GM12878 (cell line): ENCODE results near the gene TCEA2. TPM values are rescaled to one million over a fixed set of nuclear protein-coding genes. Genes with fewer than 3 reads are reported as not detected.

Source experiments
- ATAC-seq: fragments of 200-7000 bp; cut with Tn5 transposase; 3 replicates; pipeline ENCODE4 v1.9.1; 2020; ENCODE audit warnings: mild to moderate bottlenecking, moderate library complexity
- BruUV-seq: library from RNA; stranded (reverse); fragments of 400-500 nt; replicated peaks from 2 replicates; lab custom pipeline; 2021; lab: Mats Ljungman, UMichigan
- CTCF ChIA-PET: fragments of 300-600 bp; sonication (Branson Sonifier 250); formaldehyde crosslinking; extraction: SDS; loops from one replicate; lab custom pipeline; 2021; ENCODE audit warnings: inconsistent platforms; lab: Yijun Ruan, JAX
- POLR2A ChIA-PET: fragments of 350-600 bp; formaldehyde crosslinking; extraction: SDS; loops from one replicate; lab custom pipeline; 2021; ENCODE audit warnings: inconsistent platforms; lab: Charles Lee
- RAD21 ChIA-PET: fragments of 300-600 bp; sonication (Branson Sonifier 250); formaldehyde crosslinking; loops from one replicate; lab custom pipeline; 2023; ENCODE audit warnings: antibody characterized with exemption; ENCODE audit not compliant: unreplicated experiment; lab: Charles Lee
- SMC1A ChIA-PET: fragments of 300-600 bp; sonication (Branson Sonifier 250); formaldehyde crosslinking; loops from one replicate; lab custom pipeline; 2023; ENCODE audit not compliant: unreplicated experiment, uncharacterized antibody; lab: Charles Lee
- DNase-seq: peaks from one replicate; pipeline ENCODE4 v3.0.0-alpha.2; 2011; ENCODE audit warnings: low read depth, low spot score
- FAIRE-seq: peaks from 3 replicates; lab custom pipeline; 2011; peaks lifted over from hg19 to GRCh38; lab: Jason Lieb, UNC
- H2AFZ ChIP-seq: 2 replicates; pipeline ENCODE4 v1.6.0; 2011; ENCODE audit warnings: low read depth, low read length, control low read depth; ENCODE audit not compliant: control insufficient read depth
- H3K27ac ChIP-seq: 2 replicates; pipeline ENCODE4 v1.5.1; 2011; ENCODE audit warnings: control low read depth; ENCODE audit not compliant: control insufficient read depth, insufficient read depth
- H3K27me3 ChIP-seq, 2 experiments: replicated peaks in 1 of 2; 2 replicates each; pipeline versions ENCODE4 v1.6.0 to v1.6.1; 2011; ENCODE audit warnings: low read length in 1 of 2; ENCODE audit not compliant: control insufficient read depth in 2 of 2, insufficient read depth in 2 of 2
- H3K36me3 ChIP-seq, 2 experiments: 2 replicates each; pipeline ENCODE4 v1.5.1; 2011; ENCODE audit warnings: low read length in 1 of 2; ENCODE audit not compliant: control insufficient read depth in 2 of 2, insufficient read depth in 2 of 2
- H3K4me1 ChIP-seq: 2 replicates; pipeline ENCODE4 v1.6.1; 2011; ENCODE audit warnings: mild to moderate bottlenecking, low read length, moderate library complexity, mixed read lengths; ENCODE audit not compliant: control insufficient read depth, insufficient read depth
- H3K4me2 ChIP-seq: 2 replicates; pipeline ENCODE4 v1.6.0; 2011; ENCODE audit warnings: control low read depth; ENCODE audit not compliant: control insufficient read depth, insufficient read depth
- H3K4me3 ChIP-seq: fragments of 200-600 bp; sonication (generic); 2 replicates; pipeline ENCODE4 v1.5.1; 2016
- H3K79me2 ChIP-seq: 2 replicates; pipeline ENCODE4 v1.6.0; 2011; ENCODE audit warnings: low read length; ENCODE audit not compliant: control insufficient read depth, insufficient read depth
- H3K9ac ChIP-seq: 2 replicates; pipeline ENCODE4 v1.8.0; 2011; ENCODE audit warnings: low read length, control low read depth, mixed read lengths; ENCODE audit not compliant: control insufficient read depth, insufficient read depth
- H3K9me3 ChIP-seq: replicated peaks from 3 replicates; pipeline ENCODE4 v1.5.1; 2011; ENCODE audit warnings: mild to moderate bottlenecking, low read length; ENCODE audit not compliant: control insufficient read depth, insufficient read depth
- H4K20me1 ChIP-seq: 2 replicates; pipeline ENCODE4 v1.6.0; 2011; ENCODE audit not compliant: control insufficient read depth, insufficient read depth
- NFYB ChIP-seq: IDR thresholded peaks from 2 replicates; pipeline ENCODE4 v1.6.1; 2011; ENCODE audit warnings: low read depth, mild to moderate bottlenecking, low read length, improper control_type of control experiment, moderate library complexity; ENCODE audit not compliant: insufficient read depth
- RCOR1 ChIP-seq: conservative IDR thresholded peaks from 2 replicates; pipeline ENCODE4 v1.6.1; 2012; ENCODE audit warnings: low read depth, low read length, improper control_type of control experiment
- WGBS: methylation state at CpG from one replicate; pipeline ENCODE4 v1.1.6; 2016; ENCODE audit warnings: low lambda C conversion rate; ENCODE audit not compliant: insufficient replicate concordance, insufficient coverage; ENCODE audit errors: missing lambda C conversion rate; 5-methylcytosine and 5-hydroxymethylcytosine counted together
- in situ Hi-C: fragments of 300-500 bp; cut with MboI; formaldehyde crosslinking; loops from 9 replicates; pipeline ENCODE4 v1.14.3; 2018; ENCODE audit warnings: mixed read lengths
- intact Hi-C: fragments of 100-400 bp; cut with micrococcal nuclease; formaldehyde crosslinking; loops from one replicate; pipeline ENCODE4 v1.14.2; 2022; ENCODE audit not compliant: unreplicated experiment
- polyA plus RNA-seq, 11 experiments: library from polyadenylated mRNA; depleted of rRNA in 4 of 11; unstranded in 6 of 11; stranded (reverse) in 5 of 11; fragments of >200 nt; fragmentation: Nextera tagmentation in 4 of 11; fragmentation: Illumina TruSeq in 1 of 11; extraction: Ambion mirVana in 4 of 11; extraction: Trizol in 1 of 11; gene quantifications; 1 replicate in 1 of 11; 2 replicates in 10 of 11; pipeline versions ENCODE4 v1.2.1 to v1.2.3, GENCODE V29; 2011 to 2016; ENCODE audit warnings: inconsistent platforms in 2 of 11, missing spikeins in 2 of 11, low read depth in 1 of 11
- total RNA-seq, 4 experiments: library from RNA; depleted of rRNA in 3 of 4; stranded (reverse); fragments of >200 nt in 3 of 4; fragmentation: Illumina TruSeq in 1 of 4; extraction: Trizol in 1 of 4; gene quantifications; 2 replicates each; pipeline versions ENCODE4 v1.2.1 to v1.2.3, GENCODE V29; 2013 to 2021
- TF ChIP-seq, protein P1 (sequence below): IDR thresholded peaks from 2 replicates; pipeline ENCODE4 v1.6.1; 2012; ENCODE audit warnings: mild to moderate bottlenecking, low read depth, low read length
- TF ChIP-seq, protein P2 (sequence below): fragments of 450-650 bp; IDR thresholded peaks from 2 replicates; pipeline ENCODE4 v1.6.1; 2017; ENCODE audit warnings: borderline replicate concordance

Gene TCEA2
- total and polyA plus RNA-seq, 10 of the 15 experiments (the other 5 are each of a cell fraction or from before 2014, with no cell fraction given): 3.4 to 42.5 (median 13.3) TPM

DNA sequence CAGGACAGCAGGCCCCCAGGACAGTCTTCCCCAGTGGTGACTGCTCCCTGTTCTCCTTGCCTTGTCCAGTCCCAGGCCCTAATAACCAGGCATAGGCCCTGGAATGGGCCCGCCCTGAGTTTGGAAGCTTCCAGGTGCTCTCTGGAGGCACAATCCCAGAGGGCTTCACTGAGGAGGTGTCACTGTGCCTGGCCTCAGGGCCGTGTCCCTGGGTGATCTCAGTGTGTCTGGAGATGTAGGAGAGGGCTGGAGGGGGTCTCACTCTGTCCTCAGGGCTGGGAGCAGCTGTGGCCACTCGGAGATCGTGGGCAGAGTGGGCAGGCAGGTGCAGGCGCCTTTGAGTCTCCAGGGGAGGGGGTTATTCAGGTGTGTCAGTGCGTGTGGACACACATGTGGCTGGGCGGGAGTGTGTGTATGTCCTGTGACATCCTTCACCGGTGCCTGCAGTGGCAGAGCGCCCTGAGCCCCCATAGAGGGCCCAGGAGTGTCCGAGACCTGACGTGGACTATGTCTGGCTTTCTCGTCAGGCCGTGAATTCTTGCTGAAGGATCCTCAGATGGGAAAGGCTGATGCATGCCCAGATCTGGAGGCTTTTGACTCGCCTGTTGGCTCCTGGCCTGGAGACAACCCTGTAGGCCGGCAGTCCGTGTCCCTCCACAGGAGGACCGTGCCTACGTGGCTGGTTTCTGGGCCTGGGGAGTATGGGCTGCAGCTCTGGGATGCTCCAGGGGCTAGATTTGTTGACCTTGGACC is 49.9 kb downstream of the TCEA2 start:
- intact Hi-C loops (no loop called here), in situ Hi-C loops (no loop called here)
- peaks cover 0 to 3% of the 10 kb centered on the region in 2 experiments; a peak in 1 of 4 replicates for H3K27me3 ChIP-seq
- H3K79me2 ChIP-seq: no peaks in the 10 kb centered on the region
- SMC1A ChIA-PET: interaction anchor here (0.8 to 2.3 kb wide), 3 partner anchors 10 to 30 kb away, joined by 3 to 7 read pairs (median 3); partner anchors contain the start of gene LKAAEAR1
- CTCF ChIA-PET: interaction anchor here (1.0 to 2.3 kb wide), 3 partner anchors 10 to 13 kb away, joined by 3 to 16 read pairs (median 4); no protein-coding TSS in a partner anchor
- 30% methylated on average over 18 of the region's 18 CpGs for WGBS
- TF ChIP-seq NFYB: no peak
- TF ChIP-seq, protein P1, sequence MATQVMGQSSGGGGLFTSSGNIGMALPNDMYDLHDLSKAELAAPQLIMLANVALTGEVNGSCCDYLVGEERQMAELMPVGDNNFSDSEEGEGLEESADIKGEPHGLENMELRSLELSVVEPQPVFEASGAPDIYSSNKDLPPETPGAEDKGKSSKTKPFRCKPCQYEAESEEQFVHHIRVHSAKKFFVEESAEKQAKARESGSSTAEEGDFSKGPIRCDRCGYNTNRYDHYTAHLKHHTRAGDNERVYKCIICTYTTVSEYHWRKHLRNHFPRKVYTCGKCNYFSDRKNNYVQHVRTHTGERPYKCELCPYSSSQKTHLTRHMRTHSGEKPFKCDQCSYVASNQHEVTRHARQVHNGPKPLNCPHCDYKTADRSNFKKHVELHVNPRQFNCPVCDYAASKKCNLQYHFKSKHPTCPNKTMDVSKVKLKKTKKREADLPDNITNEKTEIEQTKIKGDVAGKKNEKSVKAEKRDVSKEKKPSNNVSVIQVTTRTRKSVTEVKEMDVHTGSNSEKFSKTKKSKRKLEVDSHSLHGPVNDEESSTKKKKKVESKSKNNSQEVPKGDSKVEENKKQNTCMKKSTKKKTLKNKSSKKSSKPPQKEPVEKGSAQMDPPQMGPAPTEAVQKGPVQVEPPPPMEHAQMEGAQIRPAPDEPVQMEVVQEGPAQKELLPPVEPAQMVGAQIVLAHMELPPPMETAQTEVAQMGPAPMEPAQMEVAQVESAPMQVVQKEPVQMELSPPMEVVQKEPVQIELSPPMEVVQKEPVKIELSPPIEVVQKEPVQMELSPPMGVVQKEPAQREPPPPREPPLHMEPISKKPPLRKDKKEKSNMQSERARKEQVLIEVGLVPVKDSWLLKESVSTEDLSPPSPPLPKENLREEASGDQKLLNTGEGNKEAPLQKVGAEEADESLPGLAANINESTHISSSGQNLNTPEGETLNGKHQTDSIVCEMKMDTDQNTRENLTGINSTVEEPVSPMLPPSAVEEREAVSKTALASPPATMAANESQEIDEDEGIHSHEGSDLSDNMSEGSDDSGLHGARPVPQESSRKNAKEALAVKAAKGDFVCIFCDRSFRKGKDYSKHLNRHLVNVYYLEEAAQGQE: no peak
- TF ChIP-seq, protein P2, sequence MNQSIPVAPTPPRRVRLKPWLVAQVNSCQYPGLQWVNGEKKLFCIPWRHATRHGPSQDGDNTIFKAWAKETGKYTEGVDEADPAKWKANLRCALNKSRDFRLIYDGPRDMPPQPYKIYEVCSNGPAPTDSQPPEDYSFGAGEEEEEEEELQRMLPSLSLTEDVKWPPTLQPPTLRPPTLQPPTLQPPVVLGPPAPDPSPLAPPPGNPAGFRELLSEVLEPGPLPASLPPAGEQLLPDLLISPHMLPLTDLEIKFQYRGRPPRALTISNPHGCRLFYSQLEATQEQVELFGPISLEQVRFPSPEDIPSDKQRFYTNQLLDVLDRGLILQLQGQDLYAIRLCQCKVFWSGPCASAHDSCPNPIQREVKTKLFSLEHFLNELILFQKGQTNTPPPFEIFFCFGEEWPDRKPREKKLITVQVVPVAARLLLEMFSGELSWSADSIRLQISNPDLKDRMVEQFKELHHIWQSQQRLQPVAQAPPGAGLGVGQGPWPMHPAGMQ: no peak
- no peak for TF ChIP-seq RCOR1
- H3K4me2 ChIP-seq: no peak overlapping the region
- no peaks in the 10 kb centered on the region for H4K20me1 ChIP-seq
- H3K9me3 ChIP-seq: no peaks in the 10 kb centered on the region
- H3K36me3 ChIP-seq: no peaks in the 10 kb centered on the region
- FAIRE-seq (no peak), ATAC-seq (no peak), DNase-seq (no peak)
- no peak overlapping the region for H3K27ac ChIP-seq
- no peaks in the 10 kb centered on the region; the same call in 1 of the 2 replicates for H3K4me1 ChIP-seq
- BruUV-seq: no TSS peak
- H3K9ac ChIP-seq: no peak overlapping the region
- H3K4me3 ChIP-seq: no peak overlapping the region
- POLR2A ChIA-PET: interaction anchor here (0.5 kb wide), 1 partner anchor 256 kb away, joined by 3 read pairs; no protein-coding TSS in a partner anchor
- RAD21 ChIA-PET: interaction anchor here (0.9 to 4.9 kb wide), 4 partner anchors 13 to 75 kb away, joined by 3 to 16 read pairs (median 4); partner anchors contain the start of gene LKAAEAR1
- H2AFZ ChIP-seq: no peak overlapping the region
